ENCODE data around the gene RAD51B.

GRCh38 chr14:68566075-68566474 is 746.5 kb downstream of the RAD51B start:
- TF ChIP-seq POLR2A (IDR thresholded peaks at IDR 0.05; ENCODE audit: low read depth, low read length): no peak
- no peak for TF ChIP-seq POLR2AphosphoS5 (IDR thresholded peaks at IDR 0.05; ENCODE audit: low read depth, low read length)

Data from GM12892 (cell line).